GM23338 (cell line): ENCODE data around the gene PEX10. TPM values are rescaled to one million over a fixed set of nuclear protein-coding genes. Genes with fewer than 3 reads are reported as not detected.

ENCODE experiments used
- ATAC-seq: fragments of 200-7000 bp; cut with Tn5 transposase; 3 replicates; pipeline ENCODE4 v1.9.1; 2020
- DNase-seq: peaks from one replicate; pipeline ENCODE4 v3.0.0-alpha.2; 2015; ENCODE audit warnings: low spot score
- H2AFZ ChIP-seq: fragments of 200-600 bp; sonication (generic); 2 replicates; pipeline ENCODE4 v1.8.0; 2016; ENCODE audit warnings: antibody characterized with exemption, mild to moderate bottlenecking, moderate library complexity
- H3F3A ChIP-seq: fragments of 200-600 bp; sonication (generic); replicated peaks from 2 replicates; pipeline ENCODE4 v1.8.0; 2017; ENCODE audit warnings: antibody characterized with exemption, mixed run types, low read depth
- H3K27ac ChIP-seq: fragments of 200-600 bp; sonication (generic); 2 replicates; pipeline ENCODE4 v1.6.1; 2016; ENCODE audit warnings: low read depth
- H3K27me3 ChIP-seq: fragments of 200-600 bp; sonication (generic); 2 replicates; pipeline ENCODE4 v1.8.0; 2016; ENCODE audit warnings: mild to moderate bottlenecking, mixed run types, moderate library complexity; ENCODE audit not compliant: insufficient read depth
- H3K36me3 ChIP-seq: fragments of 200-600 bp; sonication (generic); 2 replicates; pipeline ENCODE4 v1.8.0; 2016; ENCODE audit warnings: mild to moderate bottlenecking; ENCODE audit not compliant: insufficient read depth
- H3K4me1 ChIP-seq: fragments of 200-600 bp; sonication (generic); 2 replicates; pipeline ENCODE4 v1.8.0; 2016; ENCODE audit warnings: mild to moderate bottlenecking, moderate library complexity; ENCODE audit not compliant: insufficient read depth
- H3K4me2 ChIP-seq: fragments of 200-600 bp; sonication (generic); 2 replicates; pipeline ENCODE4 v1.7.1; 2017; ENCODE audit warnings: mixed run types
- H3K4me3 ChIP-seq: fragments of 200-600 bp; sonication (generic); 2 replicates; pipeline ENCODE4 v1.6.1; 2016; ENCODE audit warnings: mixed run types
- H3K79me2 ChIP-seq: fragments of 200-600 bp; sonication (generic); replicated peaks from 2 replicates; pipeline ENCODE4 v1.8.0; 2017; ENCODE audit warnings: mild to moderate bottlenecking; ENCODE audit not compliant: insufficient read depth
- H3K9me2 ChIP-seq: fragments of 200-600 bp; sonication (generic); 2 replicates; pipeline ENCODE4 v1.8.0; 2017; ENCODE audit not compliant: insufficient read depth
- H4K20me1 ChIP-seq: fragments of 200-600 bp; sonication (generic); replicated peaks from 2 replicates; pipeline ENCODE4 v1.8.0; 2017; ENCODE audit warnings: mild to moderate bottlenecking; ENCODE audit not compliant: insufficient read depth
- H3K27ac Mint-ChIP-seq: 2 replicates; pipeline ENCODE4 v1.8.0; 2020; ENCODE audit warnings: inconsistent platforms, mild to moderate bottlenecking, moderate library complexity, mixed read lengths
- H3K27me3 Mint-ChIP-seq: 3 replicates; pipeline ENCODE4 v1.8.0; 2022; ENCODE audit warnings: low read depth, mild to moderate bottlenecking, moderate library complexity, mixed read lengths, inconsistent platforms; ENCODE audit not compliant: insufficient read depth, poor library complexity
- H3K36me3 Mint-ChIP-seq: 3 replicates; pipeline ENCODE4 v1.8.0; 2021; ENCODE audit warnings: low read depth, mild to moderate bottlenecking, inconsistent platforms, moderate library complexity, mixed read lengths
- H3K4me1 Mint-ChIP-seq: 3 replicates; pipeline ENCODE4 v1.8.0; 2020; ENCODE audit warnings: mild to moderate bottlenecking, inconsistent platforms, mixed read lengths
- H3K4me3 Mint-ChIP-seq: 3 replicates; pipeline ENCODE4 v1.8.0; 2021; ENCODE audit warnings: moderate library complexity, mild to moderate bottlenecking, inconsistent platforms, mixed read lengths
- H3K9me3 Mint-ChIP-seq: 3 replicates; pipeline ENCODE4 v1.8.0; 2020; ENCODE audit warnings: moderate library complexity, mild to moderate bottlenecking, inconsistent platforms, mixed read lengths
- CREB1 ChIP-seq: fragments of 250-450 bp; sonication (Bioruptor Pico); IDR thresholded peaks from 2 replicates; pipeline ENCODE4 v1.5.0; 2020; ENCODE audit warnings: low read depth, mild to moderate bottlenecking, moderate library complexity
- EZH2 ChIP-seq: fragments of 200-600 bp; sonication (generic); IDR thresholded peaks from one replicate; pipeline ENCODE4 v1.8.0; 2017; ENCODE audit warnings: antibody characterized with exemption, mild to moderate bottlenecking, low read depth; ENCODE audit not compliant: unreplicated experiment
- EZH2phosphoT487 ChIP-seq: fragments of 200-600 bp; sonication (generic); IDR thresholded peaks from one replicate; pipeline ENCODE4 v1.8.1; 2018; ENCODE audit warnings: antibody characterized with exemption; ENCODE audit not compliant: unreplicated experiment
- JUNB ChIP-seq: IDR thresholded peaks from one replicate; pipeline ENCODE4 v1.6.1; 2016; ENCODE audit warnings: antibody characterized with exemption; ENCODE audit not compliant: unreplicated experiment
- NANOG ChIP-seq: IDR thresholded peaks from 2 replicates; pipeline ENCODE4 v1.6.1; 2016; ENCODE audit warnings: antibody characterized with exemption, borderline replicate concordance
- POLR2AphosphoS5 ChIP-seq: IDR thresholded peaks from 2 replicates; pipeline ENCODE4 v1.6.1; 2016; ENCODE audit warnings: antibody characterized with exemption, low read depth
- STAT1 ChIP-seq: IDR thresholded peaks from one replicate; pipeline ENCODE4 v1.6.1; 2016; ENCODE audit warnings: antibody characterized with exemption; ENCODE audit not compliant: unreplicated experiment
- ZNF114 ChIP-seq: fragments of 250-450 bp; sonication (Bioruptor Pico); IDR thresholded peaks from 2 replicates; pipeline ENCODE4 v1.5.0; 2020; ENCODE audit warnings: mild to moderate bottlenecking, moderate library complexity
- ZNF331 ChIP-seq: fragments of 250-450 bp; sonication (Bioruptor Pico); IDR thresholded peaks from 2 replicates; pipeline ENCODE4 v1.5.0; 2020; ENCODE audit warnings: low read depth, mild to moderate bottlenecking, moderate library complexity
- polyA plus RNA-seq: library from polyadenylated mRNA; unstranded; fragments of >200 nt; fragmentation: Nextera tagmentation; extraction: Ambion mirVana; gene quantifications from 2 replicates; pipeline ENCODE4 v1.2.1, GENCODE V29; 2016
- total RNA-seq: library from RNA; depleted of rRNA; stranded (reverse); fragments of >200 nt; shearing (Covaris generic); gene quantifications from 2 replicates; pipeline ENCODE4 v1.2.3, GENCODE V29; 2014
- TF ChIP-seq, protein P1 (sequence below): IDR thresholded peaks from 2 replicates; pipeline ENCODE4 v1.6.1; 2016; ENCODE audit warnings: antibody characterized with exemption
- TF ChIP-seq, protein P2 (sequence below): IDR thresholded peaks from one replicate; pipeline ENCODE4 v1.6.1; 2018; ENCODE audit warnings: antibody characterized with exemption; ENCODE audit not compliant: unreplicated experiment
- TF ChIP-seq, protein P3 (sequence below): fragments of 250-450 bp; sonication (Bioruptor Pico); IDR thresholded peaks from 2 replicates; pipeline ENCODE4 v1.5.0; 2020; ENCODE audit warnings: mild to moderate bottlenecking, moderate library complexity
- TF ChIP-seq, protein P4 (sequence below), 2 experiments: fragments of 200-600 bp in 1 of 2; sonication (generic) in 1 of 2; conservative IDR thresholded peaks; 2 replicates each; pipeline versions ENCODE4 v1.5.1 to v1.6.1; 2016 to 2017; ENCODE audit warnings: antibody characterized with exemption in 2 of 2, low read depth in 2 of 2, mild to moderate bottlenecking in 2 of 2, moderate library complexity in 1 of 2

Gene PEX10
- total and polyA plus RNA-seq, 2 experiments from 2014 or later, result 15.0 to 53.9 TPM

DNA sequence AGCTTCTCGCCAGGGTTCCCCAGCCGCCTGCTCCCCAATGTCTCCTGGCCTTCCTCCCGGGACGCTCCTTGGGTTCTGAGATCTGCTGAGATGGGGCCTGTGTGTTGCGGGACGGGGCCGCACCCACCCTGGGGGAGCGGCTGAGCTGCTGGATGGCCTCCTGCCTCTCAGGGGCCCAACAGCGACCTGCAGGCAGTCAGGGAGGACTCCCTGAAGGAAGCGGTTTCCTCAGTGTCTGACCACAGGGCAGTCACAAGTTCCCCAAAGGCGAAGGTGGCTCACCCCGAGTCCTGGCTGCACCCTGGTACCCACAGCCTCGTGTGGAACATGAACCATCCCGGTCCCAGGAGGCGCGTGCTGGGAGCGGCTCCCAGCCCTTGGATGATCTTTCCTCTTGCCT lies 45.1 kb upstream of the PEX10 start:
- no peak for TF ChIP-seq EZH2phosphoT487
- no peak for TF ChIP-seq STAT1
- no peak for TF ChIP-seq NANOG
- TF ChIP-seq JUNB, result no peak
- TF ChIP-seq, protein P1, sequence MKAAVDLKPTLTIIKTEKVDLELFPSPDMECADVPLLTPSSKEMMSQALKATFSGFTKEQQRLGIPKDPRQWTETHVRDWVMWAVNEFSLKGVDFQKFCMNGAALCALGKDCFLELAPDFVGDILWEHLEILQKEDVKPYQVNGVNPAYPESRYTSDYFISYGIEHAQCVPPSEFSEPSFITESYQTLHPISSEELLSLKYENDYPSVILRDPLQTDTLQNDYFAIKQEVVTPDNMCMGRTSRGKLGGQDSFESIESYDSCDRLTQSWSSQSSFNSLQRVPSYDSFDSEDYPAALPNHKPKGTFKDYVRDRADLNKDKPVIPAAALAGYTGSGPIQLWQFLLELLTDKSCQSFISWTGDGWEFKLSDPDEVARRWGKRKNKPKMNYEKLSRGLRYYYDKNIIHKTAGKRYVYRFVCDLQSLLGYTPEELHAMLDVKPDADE, result no peak
- no peak for TF ChIP-seq EZH2
- TF ChIP-seq ZNF331, result no peak
- TF ChIP-seq CREB1 (CRISPR knock-in tag), result no peak
- TF ChIP-seq ZNF114 (CRISPR knock-in tag), result no peak
- TF ChIP-seq, protein P2, sequence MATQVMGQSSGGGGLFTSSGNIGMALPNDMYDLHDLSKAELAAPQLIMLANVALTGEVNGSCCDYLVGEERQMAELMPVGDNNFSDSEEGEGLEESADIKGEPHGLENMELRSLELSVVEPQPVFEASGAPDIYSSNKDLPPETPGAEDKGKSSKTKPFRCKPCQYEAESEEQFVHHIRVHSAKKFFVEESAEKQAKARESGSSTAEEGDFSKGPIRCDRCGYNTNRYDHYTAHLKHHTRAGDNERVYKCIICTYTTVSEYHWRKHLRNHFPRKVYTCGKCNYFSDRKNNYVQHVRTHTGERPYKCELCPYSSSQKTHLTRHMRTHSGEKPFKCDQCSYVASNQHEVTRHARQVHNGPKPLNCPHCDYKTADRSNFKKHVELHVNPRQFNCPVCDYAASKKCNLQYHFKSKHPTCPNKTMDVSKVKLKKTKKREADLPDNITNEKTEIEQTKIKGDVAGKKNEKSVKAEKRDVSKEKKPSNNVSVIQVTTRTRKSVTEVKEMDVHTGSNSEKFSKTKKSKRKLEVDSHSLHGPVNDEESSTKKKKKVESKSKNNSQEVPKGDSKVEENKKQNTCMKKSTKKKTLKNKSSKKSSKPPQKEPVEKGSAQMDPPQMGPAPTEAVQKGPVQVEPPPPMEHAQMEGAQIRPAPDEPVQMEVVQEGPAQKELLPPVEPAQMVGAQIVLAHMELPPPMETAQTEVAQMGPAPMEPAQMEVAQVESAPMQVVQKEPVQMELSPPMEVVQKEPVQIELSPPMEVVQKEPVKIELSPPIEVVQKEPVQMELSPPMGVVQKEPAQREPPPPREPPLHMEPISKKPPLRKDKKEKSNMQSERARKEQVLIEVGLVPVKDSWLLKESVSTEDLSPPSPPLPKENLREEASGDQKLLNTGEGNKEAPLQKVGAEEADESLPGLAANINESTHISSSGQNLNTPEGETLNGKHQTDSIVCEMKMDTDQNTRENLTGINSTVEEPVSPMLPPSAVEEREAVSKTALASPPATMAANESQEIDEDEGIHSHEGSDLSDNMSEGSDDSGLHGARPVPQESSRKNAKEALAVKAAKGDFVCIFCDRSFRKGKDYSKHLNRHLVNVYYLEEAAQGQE, result no peak
- TF ChIP-seq, protein P3, sequence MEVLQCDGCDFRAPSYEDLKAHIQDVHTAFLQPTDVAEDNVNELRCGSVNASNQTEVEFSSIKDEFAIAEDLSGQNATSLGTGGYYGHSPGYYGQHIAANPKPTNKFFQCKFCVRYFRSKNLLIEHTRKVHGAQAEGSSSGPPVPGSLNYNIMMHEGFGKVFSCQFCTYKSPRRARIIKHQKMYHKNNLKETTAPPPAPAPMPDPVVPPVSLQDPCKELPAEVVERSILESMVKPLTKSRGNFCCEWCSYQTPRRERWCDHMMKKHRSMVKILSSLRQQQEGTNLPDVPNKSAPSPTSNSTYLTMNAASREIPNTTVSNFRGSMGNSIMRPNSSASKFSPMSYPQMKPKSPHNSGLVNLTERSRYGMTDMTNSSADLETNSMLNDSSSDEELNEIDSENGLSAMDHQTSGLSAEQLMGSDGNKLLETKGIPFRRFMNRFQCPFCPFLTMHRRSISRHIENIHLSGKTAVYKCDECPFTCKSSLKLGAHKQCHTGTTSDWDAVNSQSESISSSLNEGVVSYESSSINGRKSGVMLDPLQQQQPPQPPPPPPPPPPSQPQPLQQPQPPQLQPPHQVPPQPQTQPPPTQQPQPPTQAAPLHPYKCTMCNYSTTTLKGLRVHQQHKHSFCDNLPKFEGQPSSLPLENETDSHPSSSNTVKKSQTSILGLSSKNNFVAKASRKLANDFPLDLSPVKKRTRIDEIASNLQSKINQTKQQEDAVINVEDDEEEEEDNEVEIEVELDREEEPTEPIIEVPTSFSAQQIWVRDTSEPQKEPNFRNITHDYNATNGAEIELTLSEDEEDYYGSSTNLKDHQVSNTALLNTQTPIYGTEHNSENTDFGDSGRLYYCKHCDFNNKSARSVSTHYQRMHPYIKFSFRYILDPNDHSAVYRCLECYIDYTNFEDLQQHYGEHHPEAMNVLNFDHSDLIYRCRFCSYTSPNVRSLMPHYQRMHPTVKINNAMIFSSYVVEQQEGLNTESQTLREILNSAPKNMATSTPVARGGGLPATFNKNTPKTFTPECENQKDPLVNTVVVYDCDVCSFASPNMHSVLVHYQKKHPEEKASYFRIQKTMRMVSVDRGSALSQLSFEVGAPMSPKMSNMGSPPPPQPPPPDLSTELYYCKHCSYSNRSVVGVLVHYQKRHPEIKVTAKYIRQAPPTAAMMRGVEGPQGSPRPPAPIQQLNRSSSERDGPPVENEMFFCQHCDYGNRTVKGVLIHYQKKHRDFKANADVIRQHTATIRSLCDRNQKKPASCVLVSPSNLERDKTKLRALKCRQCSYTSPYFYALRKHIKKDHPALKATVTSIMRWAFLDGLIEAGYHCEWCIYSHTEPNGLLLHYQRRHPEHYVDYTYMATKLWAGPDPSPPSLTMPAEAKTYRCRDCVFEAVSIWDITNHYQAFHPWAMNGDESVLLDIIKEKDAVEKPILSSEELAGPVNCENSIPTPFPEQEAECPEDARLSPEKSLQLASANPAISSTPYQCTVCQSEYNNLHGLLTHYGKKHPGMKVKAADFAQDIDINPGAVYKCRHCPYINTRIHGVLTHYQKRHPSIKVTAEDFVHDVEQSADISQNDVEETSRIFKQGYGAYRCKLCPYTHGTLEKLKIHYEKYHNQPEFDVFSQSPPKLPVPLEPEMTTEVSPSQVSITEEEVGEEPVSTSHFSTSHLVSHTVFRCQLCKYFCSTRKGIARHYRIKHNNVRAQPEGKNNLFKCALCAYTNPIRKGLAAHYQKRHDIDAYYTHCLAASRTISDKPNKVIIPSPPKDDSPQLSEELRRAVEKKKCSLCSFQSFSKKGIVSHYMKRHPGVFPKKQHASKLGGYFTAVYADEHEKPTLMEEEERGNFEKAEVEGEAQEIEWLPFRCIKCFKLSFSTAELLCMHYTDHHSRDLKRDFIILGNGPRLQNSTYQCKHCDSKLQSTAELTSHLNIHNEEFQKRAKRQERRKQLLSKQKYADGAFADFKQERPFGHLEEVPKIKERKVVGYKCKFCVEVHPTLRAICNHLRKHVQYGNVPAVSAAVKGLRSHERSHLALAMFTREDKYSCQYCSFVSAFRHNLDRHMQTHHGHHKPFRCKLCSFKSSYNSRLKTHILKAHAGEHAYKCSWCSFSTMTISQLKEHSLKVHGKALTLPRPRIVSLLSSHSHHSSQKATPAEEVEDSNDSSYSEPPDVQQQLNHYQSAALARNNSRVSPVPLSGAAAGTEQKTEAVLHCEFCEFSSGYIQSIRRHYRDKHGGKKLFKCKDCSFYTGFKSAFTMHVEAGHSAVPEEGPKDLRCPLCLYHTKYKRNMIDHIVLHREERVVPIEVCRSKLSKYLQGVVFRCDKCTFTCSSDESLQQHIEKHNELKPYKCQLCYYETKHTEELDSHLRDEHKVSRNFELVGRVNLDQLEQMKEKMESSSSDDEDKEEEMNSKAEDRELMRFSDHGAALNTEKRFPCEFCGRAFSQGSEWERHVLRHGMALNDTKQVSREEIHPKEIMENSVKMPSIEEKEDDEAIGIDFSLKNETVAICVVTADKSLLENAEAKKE (CRISPR knock-in tag), result no peak
- TF ChIP-seq POLR2AphosphoS5, result no peak
- TF ChIP-seq, protein P4, sequence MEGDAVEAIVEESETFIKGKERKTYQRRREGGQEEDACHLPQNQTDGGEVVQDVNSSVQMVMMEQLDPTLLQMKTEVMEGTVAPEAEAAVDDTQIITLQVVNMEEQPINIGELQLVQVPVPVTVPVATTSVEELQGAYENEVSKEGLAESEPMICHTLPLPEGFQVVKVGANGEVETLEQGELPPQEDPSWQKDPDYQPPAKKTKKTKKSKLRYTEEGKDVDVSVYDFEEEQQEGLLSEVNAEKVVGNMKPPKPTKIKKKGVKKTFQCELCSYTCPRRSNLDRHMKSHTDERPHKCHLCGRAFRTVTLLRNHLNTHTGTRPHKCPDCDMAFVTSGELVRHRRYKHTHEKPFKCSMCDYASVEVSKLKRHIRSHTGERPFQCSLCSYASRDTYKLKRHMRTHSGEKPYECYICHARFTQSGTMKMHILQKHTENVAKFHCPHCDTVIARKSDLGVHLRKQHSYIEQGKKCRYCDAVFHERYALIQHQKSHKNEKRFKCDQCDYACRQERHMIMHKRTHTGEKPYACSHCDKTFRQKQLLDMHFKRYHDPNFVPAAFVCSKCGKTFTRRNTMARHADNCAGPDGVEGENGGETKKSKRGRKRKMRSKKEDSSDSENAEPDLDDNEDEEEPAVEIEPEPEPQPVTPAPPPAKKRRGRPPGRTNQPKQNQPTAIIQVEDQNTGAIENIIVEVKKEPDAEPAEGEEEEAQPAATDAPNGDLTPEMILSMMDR (conservative IDR thresholded peaks at IDR 0.05; ENCODE audit: low read depth in 2 of 2), result no peak
- no peaks in the 10 kb centered on the region for H3K36me3 ChIP-seq
- ATAC-seq, result peak; percentile 7; the same call in 1 of the 3 replicates
- no peaks in the 10 kb centered on the region for H3K4me1 ChIP-seq
- Mint-ChIP-seq H3K36me3 (no peaks in the 10 kb centered on the region), H3K4me1 (peaks cover 3% of the 10 kb centered on the region), H3K4me3 (no peak overlapping the region), H3K27ac (no peak overlapping the region), H3K9me3 (no peaks in the 10 kb centered on the region), H3K27me3 (peaks cover 3% of the 10 kb centered on the region)
- H3K27me3 ChIP-seq, result no peaks in the 10 kb centered on the region
- H3K79me2 ChIP-seq, result no peaks in the 10 kb centered on the region
- no peaks in the 10 kb centered on the region for H3K9me2 ChIP-seq
- no peak overlapping the region for H3K4me3 ChIP-seq
- no peaks in the 10 kb centered on the region for H3F3A ChIP-seq
- no peak overlapping the region for H3K4me2 ChIP-seq
- H2AFZ ChIP-seq, result no peak overlapping the region
- H3K27ac ChIP-seq, result no peak overlapping the region
- H4K20me1 ChIP-seq, result no peaks in the 10 kb centered on the region
- no peak for DNase-seq
